Heart left ventricle (tissue), 13 donors: ENCODE results near the gene VWA8.

Source experiments
- CTCF ChIP-seq, 12 donors: fragments of 200-600 bp; sonication (generic) in 4 of 12; IDR thresholded peaks; one replicate each; pipeline versions ENCODE4 v1.5.0 to v1.8.0; 2018 to 2022; ENCODE audit warnings: antibody characterized with exemption in 12 of 12, mild to moderate bottlenecking in 5 of 12
- POLR2A ChIP-seq, 2 donors: fragments of 450-650 bp; IDR thresholded peaks; one replicate each; pipeline ENCODE4 v1.6.1; 2017; ENCODE audit warnings: antibody characterized with exemption in 2 of 2, mild to moderate bottlenecking in 2 of 2, moderate library complexity in 2 of 2
- donor health status: ischemic (EF 13 %, LVEDD 7.1; RV severe dilation, severe dysfunction).
- donor health status: DM: no; HTN: yes; CAD: no.
- donor health status: DM: no; HTN: no; CAD: no.
- donor health status: ischemic (EF 25% LVEDD 6.9; RV normal size, moderate dysfunction).
- donor health status: ischemic (EF 25% LVEDD 5.7; RV mildly dilated, moderate dysfunction).
- donor health status: ischemic (EF 35%, LVEDD 5.7; RV mildly dilated, moderate dysfunction).
- donor health status: nonischemic (EF 11% LVEDD 7.7; RV severe dilation, severe dysfunction).
- donor health status: DM: yes; HTN: yes; CAD: no.
- donor health status: PGD.
- donor health status: ischemic (EF 29% LVEDD 5.4; RV normal size, mild dysfunction).
- donor health status: nonischemic (EF 23%, LVEDD 6.1; RV moderate dilation, normal function).

- TF ChIP-seq CTCF (IDR thresholded peaks at IDR 0.05): no peak
- TF ChIP-seq POLR2A (IDR thresholded peaks at IDR 0.05): no peak
These were observed 217.9 kb downstream of the VWA8 start for GRCh38 chr13:41742917-41743552.
